ENCODE measurements around the gene LEF1.
A peak's percentile ranks its signal among the peaks of the same experiment; 100 is the strongest.

The LEF1 gene

GRCh38 chr4:108029731-108030130 is 139.0 kb downstream of the LEF1 start:
- H3K27me3 ChIP-seq (ENCODE audit: insufficient read depth, poor library complexity, severe bottlenecking) = no peaks in the 10 kb centered on the region
- ATAC-seq (ENCODE audit: low read depth) (no peak), DNase-seq (ENCODE audit: low spot score) (no peak)
- peaks cover 8% of the 10 kb centered on the region for H3K36me3 ChIP-seq (ENCODE audit: low read depth)
- H3K4me3 ChIP-seq (ENCODE audit: severe bottlenecking) = no peak overlapping the region
- H3K9me3 ChIP-seq (ENCODE audit: severe bottlenecking) = no peaks in the 10 kb centered on the region
- no peaks in the 10 kb centered on the region for H3K4me1 ChIP-seq (ENCODE audit: insufficient read depth, poor library complexity, severe bottlenecking)
- no peak for TF ChIP-seq CTCF (IDR thresholded peaks at IDR 0.05; ENCODE audit: poor library complexity, severe bottlenecking)
- no peak overlapping the region for H3K27ac ChIP-seq (ENCODE audit: poor library complexity, severe bottlenecking)

DNA sequence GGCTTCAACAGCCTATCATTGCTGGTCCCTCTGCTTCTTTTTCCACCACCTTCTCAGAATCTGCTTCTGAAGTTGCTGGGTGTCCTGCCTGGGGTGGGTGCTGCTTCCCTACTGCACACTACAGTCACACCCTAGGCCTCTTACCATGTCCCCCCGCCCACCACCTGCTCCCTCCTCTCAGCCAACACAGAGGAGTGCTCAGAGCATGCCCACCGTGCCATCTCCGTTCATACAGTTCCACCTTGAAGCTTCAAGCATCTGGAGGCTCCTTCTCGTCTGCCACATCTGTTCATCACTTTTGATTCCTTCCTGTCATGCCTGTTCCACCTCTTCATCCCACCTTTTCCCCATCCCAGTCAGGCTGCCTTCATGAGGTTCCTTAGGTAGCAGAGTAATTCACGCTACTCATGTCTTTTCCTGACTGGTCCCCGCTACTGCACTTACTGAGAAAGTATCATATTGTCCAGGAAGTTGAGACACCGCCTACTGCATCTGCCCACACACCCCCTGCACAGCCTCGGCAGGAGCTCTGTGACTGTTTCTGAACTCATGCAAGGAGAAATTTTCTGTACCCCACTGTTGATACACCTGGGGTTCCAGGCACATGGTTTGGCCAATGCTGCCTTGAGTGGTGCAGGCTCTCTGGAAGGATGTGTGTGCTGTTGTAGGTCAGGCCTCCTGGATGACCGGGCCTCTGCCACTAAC is 139.6 kb downstream of the LEF1 start:
- Histone ChIP-seq H3K27ac (ENCODE audit: poor library complexity, severe bottlenecking) (no peak overlapping the region), H3K4me1 (ENCODE audit: insufficient read depth, poor library complexity, severe bottlenecking) (no peaks in the 10 kb centered on the region), H3K27me3 (ENCODE audit: insufficient read depth, poor library complexity, severe bottlenecking) (no peaks in the 10 kb centered on the region), H3K4me3 (ENCODE audit: severe bottlenecking) (no peak overlapping the region), H3K9me3 (ENCODE audit: severe bottlenecking) (no peaks in the 10 kb centered on the region), H3K36me3 (ENCODE audit: low read depth) (peaks cover 13% of the 10 kb centered on the region)
- no peak for ATAC-seq (ENCODE audit: low read depth)
- DNase-seq (ENCODE audit: low spot score) = no peak
- no peak for TF ChIP-seq CTCF (IDR thresholded peaks at IDR 0.05; ENCODE audit: poor library complexity, severe bottlenecking)

- H3K9me3 ChIP-seq (ENCODE audit: severe bottlenecking) = no peaks in the 10 kb centered on the region
- H3K4me3 ChIP-seq (ENCODE audit: severe bottlenecking) = no peak overlapping the region
- DNase-seq (ENCODE audit: low spot score) = no peak
- H3K36me3 ChIP-seq (ENCODE audit: low read depth) = peaks cover 28% of the 10 kb centered on the region
- TF ChIP-seq CTCF (IDR thresholded peaks at IDR 0.05; ENCODE audit: poor library complexity, severe bottlenecking) = no peak
- H3K27ac ChIP-seq (ENCODE audit: poor library complexity, severe bottlenecking) = no peak overlapping the region
- H3K4me1 ChIP-seq (ENCODE audit: insufficient read depth, poor library complexity, severe bottlenecking) = no peaks in the 10 kb centered on the region
- ATAC-seq (ENCODE audit: low read depth) = no peak
- H3K27me3 ChIP-seq (ENCODE audit: insufficient read depth, poor library complexity, severe bottlenecking) = no peaks in the 10 kb centered on the region
These were observed 143.9 kb downstream of the LEF1 start for GRCh38 chr4:108024878-108025165.

GRCh38 chr4:108024085-108024877 is 144.5 kb downstream of the LEF1 start:
- Histone ChIP-seq H3K4me3 (ENCODE audit: severe bottlenecking) (no peak overlapping the region), H3K9me3 (ENCODE audit: severe bottlenecking) (no peaks in the 10 kb centered on the region), H3K27me3 (ENCODE audit: insufficient read depth, poor library complexity, severe bottlenecking) (no peaks in the 10 kb centered on the region), H3K36me3 (ENCODE audit: low read depth) (peaks cover 34% of the 10 kb centered on the region), H3K27ac (ENCODE audit: poor library complexity, severe bottlenecking) (no peak overlapping the region), H3K4me1 (ENCODE audit: insufficient read depth, poor library complexity, severe bottlenecking) (no peaks in the 10 kb centered on the region)
- DNase-seq (ENCODE audit: low spot score) = no peak
- no peak for TF ChIP-seq CTCF (IDR thresholded peaks at IDR 0.05; ENCODE audit: poor library complexity, severe bottlenecking)
- ATAC-seq (ENCODE audit: low read depth) = no peak

DNA sequence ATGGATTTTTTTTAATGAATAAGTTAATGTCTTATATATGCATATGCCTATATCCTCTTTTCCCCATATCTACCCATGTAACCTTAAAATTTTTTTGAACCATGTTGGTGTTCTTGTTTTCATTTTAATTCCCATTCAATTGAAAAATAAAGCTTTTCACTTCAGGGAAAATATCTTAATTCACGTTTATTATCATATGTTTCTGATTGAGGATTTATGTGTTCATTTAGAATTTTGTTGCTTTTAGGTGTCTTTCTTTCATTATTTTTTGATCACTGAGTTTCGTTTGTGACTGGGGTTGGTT is 149.9 kb downstream of the LEF1 start:
- ATAC-seq (ENCODE audit: low read depth) (no peak), DNase-seq (ENCODE audit: low spot score) (no peak)
- no peaks in the 10 kb centered on the region for H3K4me1 ChIP-seq (ENCODE audit: insufficient read depth, poor library complexity, severe bottlenecking)
- H3K4me3 ChIP-seq (ENCODE audit: severe bottlenecking) = no peak overlapping the region
- H3K36me3 ChIP-seq (ENCODE audit: low read depth) = peaks cover 31% of the 10 kb centered on the region
- H3K27me3 ChIP-seq (ENCODE audit: insufficient read depth, poor library complexity, severe bottlenecking) = no peaks in the 10 kb centered on the region
- TF ChIP-seq CTCF (IDR thresholded peaks at IDR 0.05; ENCODE audit: poor library complexity, severe bottlenecking) = peak; percentile 72
- no peak overlapping the region for H3K27ac ChIP-seq (ENCODE audit: poor library complexity, severe bottlenecking)
- no peaks in the 10 kb centered on the region for H3K9me3 ChIP-seq (ENCODE audit: severe bottlenecking)

Measured in RWPE2 (cell line).